HepG2 (cell line): ENCODE data around the gene PSMB8. TPM values are rescaled to one million over a fixed set of nuclear protein-coding genes. Genes with fewer than 3 reads are reported as not detected.

Experiments
- ATAC-seq: fragments of 200-7000 bp; cut with Tn5 transposase; 3 replicates; pipeline ENCODE4 v1.9.1; 2020; ENCODE audit warnings: mild to moderate bottlenecking, moderate library complexity
- BruUV-seq: library from RNA; stranded (reverse); fragments of 400-500 nt; replicated peaks from 2 replicates; lab custom pipeline; 2021; lab: Mats Ljungman, UMichigan
- CTCF ChIA-PET: fragments of 300-600 bp; formaldehyde crosslinking; extraction: SDS; loops from one replicate; lab custom pipeline; 2021; ENCODE audit warnings: low total read pairs, inconsistent platforms, low intra/inter-chr PET ratio; lab: Yijun Ruan, JAX
- POLR2A ChIA-PET: fragments of 350-600 bp; sonication (Branson Sonifier 250); formaldehyde crosslinking; loops from one replicate; lab custom pipeline; 2020; ENCODE audit warnings: antibody characterized with exemption, inconsistent platforms; lab: Yijun Ruan, JAX
- DNase-seq: peaks from one replicate; pipeline ENCODE4 v3.0.0-alpha.2; 2015; ENCODE audit warnings: low spot score
- FAIRE-seq: peaks from 3 replicates; lab custom pipeline; 2011; peaks lifted over from hg19 to GRCh38; lab: Jason Lieb, UNC
- H2AFZ ChIP-seq: one replicate; pipeline ENCODE4 v1.6.1; 2011; ENCODE audit warnings: low read length, inconsistent platforms
- H3K27ac ChIP-seq: fragments of 300-600 bp; 3 replicates; pipeline ENCODE4 v1.8.0; 2011; ENCODE audit warnings: mixed run types, mild to moderate bottlenecking, mixed read lengths, low read length, inconsistent platforms; ENCODE audit not compliant: insufficient read depth; ENCODE audit errors: extremely low read length
- H3K27me3 ChIP-seq, 2 experiments: fragments of 200-600 bp in 1 of 2; 2 replicates in 1 of 2; 3 replicates in 1 of 2; pipeline versions ENCODE4 v1.6.0 to v1.8.0; 2011; ENCODE audit warnings: low read length in 2 of 2, mild to moderate bottlenecking in 2 of 2, moderate library complexity in 2 of 2, inconsistent platforms in 1 of 2; ENCODE audit not compliant: insufficient read depth in 2 of 2, control insufficient read depth in 1 of 2
- H3K36me3 ChIP-seq, 2 experiments: fragments of 200-600 bp in 1 of 2; replicated peaks in 1 of 2; 2 replicates in 1 of 2; 3 replicates in 1 of 2; pipeline versions ENCODE4 v1.5.1 to v1.8.0; 2011; ENCODE audit warnings: low read length in 2 of 2, inconsistent platforms in 1 of 2; ENCODE audit not compliant: insufficient read depth in 2 of 2, control insufficient read depth in 1 of 2
- H3K4me1 ChIP-seq: 2 replicates; pipeline ENCODE4 v1.5.1; 2012; ENCODE audit warnings: low read length, inconsistent platforms; ENCODE audit not compliant: insufficient read depth
- H3K4me2 ChIP-seq: 2 replicates; pipeline ENCODE4 v1.6.0; 2011; ENCODE audit warnings: low read depth, low read length, inconsistent platforms
- H3K4me3 ChIP-seq, 3 experiments: fragments of 200-600 bp in 1 of 3; sonication (generic), shearing (Covaris generic) in 1 of 3; replicated peaks in 1 of 3; 2 replicates each; pipeline ENCODE4 v1.5.1; 2011 to 2016; ENCODE audit warnings: low read length in 3 of 3, inconsistent platforms in 2 of 3, low read depth in 2 of 3, mild to moderate bottlenecking in 2 of 3, control low read depth in 1 of 3, mixed read lengths in 1 of 3; ENCODE audit not compliant: insufficient read depth in 1 of 3
- H3K79me2 ChIP-seq: one replicate; pipeline ENCODE4 v1.6.1; 2011; ENCODE audit warnings: low read length, inconsistent platforms; ENCODE audit not compliant: insufficient read depth
- H3K9ac ChIP-seq: 2 replicates; pipeline ENCODE4 v1.6.0; 2011; ENCODE audit warnings: mild to moderate bottlenecking, low read depth, low read length, inconsistent platforms; ENCODE audit not compliant: insufficient read depth
- H3K9me3 ChIP-seq: 2 replicates; pipeline ENCODE4 v1.5.1; 2012; ENCODE audit warnings: mild to moderate bottlenecking, low read length
- H4K20me1 ChIP-seq: 2 replicates; pipeline ENCODE4 v1.6.0; 2011; ENCODE audit warnings: inconsistent platforms, mild to moderate bottlenecking, low read length, moderate library complexity; ENCODE audit not compliant: insufficient read depth
- ADNP ChIP-seq: sonication (generic); formaldehyde crosslinking; IDR thresholded peaks from 2 replicates; pipeline ENCODE4 v1.4.0; 2020; ENCODE audit warnings: missing genetic modification reagents
- KDM6A ChIP-seq: IDR thresholded peaks from 2 replicates; pipeline ENCODE4 v1.6.1; 2016; ENCODE audit warnings: low read depth
- KLF12 ChIP-seq: sonication (generic); formaldehyde crosslinking; IDR thresholded peaks from 2 replicates; pipeline ENCODE4 v1.4.0; 2020; ENCODE audit warnings: missing genetic modification reagents, borderline replicate concordance
- MXI1 ChIP-seq: IDR thresholded peaks from 3 replicates; pipeline ENCODE4 v1.6.1; 2012; ENCODE audit warnings: low read depth, low read length, inconsistent platforms, borderline replicate concordance
- NR2F6 ChIP-seq, 2 experiments: IDR thresholded peaks; 2 replicates each; pipeline ENCODE4 v1.6.1; 2016; ENCODE audit warnings: antibody characterized with exemption in 1 of 2, mild to moderate bottlenecking in 1 of 2
- PAX8 ChIP-seq: sonication (generic); formaldehyde crosslinking; IDR thresholded peaks from 2 replicates; pipeline ENCODE4 v1.8.0; 2022; ENCODE audit warnings: mild to moderate bottlenecking, missing genetic modification reagents, borderline replicate concordance
- SNAI1 ChIP-seq: sonication (generic); formaldehyde crosslinking; IDR thresholded peaks from 2 replicates; pipeline ENCODE4 v1.5.0; 2020; ENCODE audit warnings: mild to moderate bottlenecking, missing genetic modification reagents, borderline replicate concordance
- TOE1 ChIP-seq: sonication (generic); formaldehyde crosslinking; IDR thresholded peaks from 2 replicates; pipeline ENCODE4 v1.4.0; 2020; ENCODE audit warnings: mild to moderate bottlenecking, missing genetic modification reagents
- ZBTB49 ChIP-seq: sonication (generic); formaldehyde crosslinking; IDR thresholded peaks from 2 replicates; pipeline ENCODE4 v1.4.0; 2020; ENCODE audit warnings: missing genetic modification reagents, borderline replicate concordance
- ZFP90 ChIP-seq: sonication (generic); formaldehyde crosslinking; IDR thresholded peaks from 2 replicates; pipeline ENCODE4 v1.8.0; 2022; ENCODE audit warnings: missing genetic modification reagents, mild to moderate bottlenecking, inconsistent platforms, borderline replicate concordance
- ZHX2 ChIP-seq, 2 experiments: sonication (generic) in 1 of 2; formaldehyde crosslinking in 1 of 2; IDR thresholded peaks; 2 replicates each; pipeline versions ENCODE4 v1.6.1 to v1.9.0; 2014 to 2022; ENCODE audit warnings: antibody characterized with exemption in 1 of 2, borderline replicate concordance in 1 of 2, inconsistent platforms in 1 of 2, low read depth in 1 of 2, missing genetic modification reagents in 1 of 2
- ZNF101 ChIP-seq: sonication (generic); formaldehyde crosslinking; IDR thresholded peaks from 2 replicates; pipeline ENCODE4 v1.4.0; 2020; ENCODE audit warnings: mild to moderate bottlenecking, low read depth, missing genetic modification reagents, borderline replicate concordance
- ZNF44 ChIP-seq: sonication (generic); formaldehyde crosslinking; IDR thresholded peaks from 2 replicates; pipeline ENCODE4 v1.5.1; 2020; ENCODE audit warnings: mild to moderate bottlenecking, missing genetic modification reagents
- WGBS: methylation state at CpG from one replicate; pipeline ENCODE4 v1.1.6; 2017; ENCODE audit warnings: low lambda C conversion rate; 5-methylcytosine and 5-hydroxymethylcytosine counted together
- in situ Hi-C: cut with HindIII; loops from 2 replicates; pipeline ENCODE4 v1.10.0; 2017; ENCODE audit warnings: low pct_unique_long_range_greater_than_20kb; ENCODE audit not compliant: extremely low pct_ligation_motif_present
- intact Hi-C: fragments of 100-400 bp; cut with micrococcal nuclease; formaldehyde crosslinking; loops from one replicate; pipeline ENCODE4 v1.10.0; 2022; ENCODE audit not compliant: unreplicated experiment
- polyA plus RNA-seq, 8 experiments: library from polyadenylated mRNA; depleted of rRNA in 3 of 8; stranded (reverse) in 7 of 8; unstranded in 1 of 8; fragments of >200 nt; fragmentation: Illumina TruSeq in 4 of 8; extraction: Trizol in 4 of 8; gene quantifications; 2 replicates each; pipeline versions ENCODE4 v1.2.1 to v1.2.3, GENCODE V29; 2011 to 2016; ENCODE audit warnings: low read depth in 4 of 8, missing spikeins in 1 of 8, mixed read lengths in 1 of 8; ENCODE audit not compliant: insufficient read depth in 1 of 8
- total RNA-seq, 5 experiments: library from RNA; depleted of rRNA; stranded (reverse); fragments of >200 nt; fragmentation: Illumina TruSeq; extraction: Trizol; gene quantifications; 2 replicates each; pipeline ENCODE4 v1.2.3, GENCODE V29; 2016; ENCODE audit warnings: low read depth in 1 of 5

Gene PSMB8
- total and polyA plus RNA-seq, 2 of the 13 experiments (the other 11 are each of a cell fraction or from before 2014, with no cell fraction given) = 30.7 to 64.7 TPM

- in situ Hi-C loops = no loop called here
- ChIA-PET CTCF (interaction anchor here (0.7 to 2.4 kb wide), 4 partner anchors 12 to 28 kb away, joined by 4 to 39 read pairs (median 4); partner anchors contain the start of gene TAP2), POLR2A (interaction anchor here (0.6 to 3.8 kb wide), 6 partner anchors 8 to 117 kb away, joined by 4 to 69 read pairs (median 26); partner anchors contain the start of genes BRD2, PSMB8 and TAP2)
- H3K27ac ChIP-seq = peak within 1 kb of the TSS; percentile 62
- peaks cover 0 to 6% of the 10 kb centered on the region in 2 experiments; a peak in 1 of 5 replicates for H3K36me3 ChIP-seq
- H3K79me2 ChIP-seq = no peaks in the 10 kb centered on the region
- intact Hi-C loops = loop anchor here (1.0 kb wide), 2 partner anchors 9 to 15 kb away; partner anchors contain the start of genes PSMB8 and TAP2
- FAIRE-seq (peak; percentile 60), DNase-seq (peak; percentile 88), ATAC-seq (peak; percentile 89)
- H3K9me3 ChIP-seq = no peaks in the 10 kb centered on the region
- peak within 1 kb of the TSS; percentile 72 for H3K9ac ChIP-seq
- H3K4me3 ChIP-seq = peak within 1 kb of the TSS; percentile 93 to 96 (median 95)
- no peaks in the 10 kb centered on the region for H4K20me1 ChIP-seq
- H2AFZ ChIP-seq = peak within 1 kb of the TSS; percentile 91
- H3K27me3 ChIP-seq = no peaks in the 10 kb centered on the region; a peak in 1 of 5 replicates
- under 1% methylated on average over 41 of the region's 68 CpGs for WGBS
- peaks cover 26% of the 10 kb centered on the region for H3K4me1 ChIP-seq
- BruUV-seq = no TSS peak
- peak within 1 kb of the TSS; percentile 98 for H3K4me2 ChIP-seq
- TF ChIP-seq NR2F6 (IDR thresholded peaks at IDR 0.05) (no peak), NR2F6 (CRISPR knock-in tag; IDR thresholded peaks at IDR 0.05) (0 out of 2 replicates have a peak, but pooled peaks have one; percentile 35), TOE1 (0 out of 2 replicates have a peak, but pooled peaks have one; percentile 28), ZHX2 (IDR thresholded peaks at IDR 0.05; ENCODE audit: low read depth) (no peak; the same call in 1 of the 2 replicates), ZHX2 (CRISPR knock-in tag; IDR thresholded peaks at IDR 0.05; ENCODE audit: borderline replicate concordance) (peak; percentile 67), ZNF101 (CRISPR knock-in tag) (no peak), ZBTB49 (CRISPR knock-in tag) (no peak), ZNF44 (CRISPR knock-in tag) (0 out of 2 replicates have a peak, but pooled peaks have one; percentile 74), ADNP (CRISPR knock-in tag) (0 out of 2 replicates have a peak, but pooled peaks have one; percentile 9), KDM6A (CRISPR knock-in tag) (no peak), MXI1 (peak; percentile 91; the same call in 1 of the 3 replicates), KLF12 (CRISPR knock-in tag) (peak; percentile 93), ZFP90 (CRISPR knock-in tag) (peak; percentile 27; the same call in 1 of the 2 replicates), SNAI1 (CRISPR knock-in tag) (peak; percentile 40; the same call in 1 of the 2 replicates), PAX8 (CRISPR knock-in tag) (peak; percentile 27; the same call in 1 of the 2 replicates)
Observed at GRCh38 chr6:32853541-32854375, 9.9 kb upstream of the PSMB8 start, which contains the start of the genes PSMB9 and TAP1. PSMB9 (plus strand) TSS chr6:32854192; CDS start chr6:32854230, 38 bp downstream. TAP1 (minus strand) TSS chr6:32853704; CDS start chr6:32853636, 68 bp downstream.
